GM12864 (cell line): Measurements from ENCODE around the gene PGF.

Experiments used
- DNase-seq: peaks from one replicate; pipeline ENCODE4 v3.0.0-alpha.2; 2011; ENCODE audit warnings: low read depth
- H3K4me3 ChIP-seq: 2 replicates; pipeline ENCODE4 v1.5.1; 2011; ENCODE audit warnings: mild to moderate bottlenecking, low read depth, low read length, control low read depth
- TF ChIP-seq, protein P1 (sequence below): IDR thresholded peaks from 2 replicates; pipeline ENCODE4 v1.5.1; 2011; ENCODE audit warnings: low read depth, mild to moderate bottlenecking, moderate library complexity, low read length, control low read depth, inconsistent platforms; ENCODE audit errors: missing control alignments

PGF gene

DNA sequence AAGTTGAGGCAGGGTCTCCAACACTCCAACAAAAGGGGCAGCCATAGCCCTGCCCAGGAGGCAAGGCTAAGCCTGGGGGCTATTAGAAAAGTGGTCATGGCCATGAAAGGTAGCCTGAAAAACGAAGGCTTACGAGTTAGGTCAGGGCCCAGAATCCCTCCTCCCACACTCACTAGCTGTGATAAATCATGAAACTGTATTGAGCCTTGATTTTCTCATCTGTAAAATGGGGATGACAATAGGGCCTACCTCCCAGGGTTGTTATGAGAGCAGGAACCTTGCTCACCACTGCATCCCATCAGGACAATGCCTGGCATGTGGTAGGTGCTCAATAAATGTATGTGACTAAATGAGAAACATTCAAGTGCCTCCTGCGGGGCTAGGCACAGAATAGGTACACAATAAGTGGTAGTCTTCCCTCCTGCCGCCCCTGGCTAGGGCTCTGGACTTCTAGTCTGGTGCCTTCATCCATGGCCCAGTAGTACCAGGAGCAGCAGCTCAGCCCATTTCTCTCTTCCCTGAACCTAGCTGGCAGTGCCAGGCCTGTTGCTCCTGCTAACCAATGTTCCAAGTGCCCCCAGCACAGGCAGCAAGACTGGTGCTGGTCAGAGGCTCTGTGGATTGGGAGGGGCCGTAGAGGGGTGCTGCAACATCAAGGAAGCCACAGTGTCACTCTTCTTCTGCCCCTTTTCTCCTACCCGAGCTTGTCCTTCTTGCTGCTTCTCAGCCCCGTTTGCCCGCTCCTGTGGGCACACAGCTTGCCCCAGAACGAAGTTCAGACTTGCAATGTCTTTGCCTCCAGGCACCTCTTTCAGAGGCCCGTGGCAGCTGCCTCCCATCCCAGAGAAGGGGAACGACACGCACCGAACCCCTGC lies 7.8 kb downstream of the PGF start:
- no peak for DNase-seq
- TF ChIP-seq, protein P1, sequence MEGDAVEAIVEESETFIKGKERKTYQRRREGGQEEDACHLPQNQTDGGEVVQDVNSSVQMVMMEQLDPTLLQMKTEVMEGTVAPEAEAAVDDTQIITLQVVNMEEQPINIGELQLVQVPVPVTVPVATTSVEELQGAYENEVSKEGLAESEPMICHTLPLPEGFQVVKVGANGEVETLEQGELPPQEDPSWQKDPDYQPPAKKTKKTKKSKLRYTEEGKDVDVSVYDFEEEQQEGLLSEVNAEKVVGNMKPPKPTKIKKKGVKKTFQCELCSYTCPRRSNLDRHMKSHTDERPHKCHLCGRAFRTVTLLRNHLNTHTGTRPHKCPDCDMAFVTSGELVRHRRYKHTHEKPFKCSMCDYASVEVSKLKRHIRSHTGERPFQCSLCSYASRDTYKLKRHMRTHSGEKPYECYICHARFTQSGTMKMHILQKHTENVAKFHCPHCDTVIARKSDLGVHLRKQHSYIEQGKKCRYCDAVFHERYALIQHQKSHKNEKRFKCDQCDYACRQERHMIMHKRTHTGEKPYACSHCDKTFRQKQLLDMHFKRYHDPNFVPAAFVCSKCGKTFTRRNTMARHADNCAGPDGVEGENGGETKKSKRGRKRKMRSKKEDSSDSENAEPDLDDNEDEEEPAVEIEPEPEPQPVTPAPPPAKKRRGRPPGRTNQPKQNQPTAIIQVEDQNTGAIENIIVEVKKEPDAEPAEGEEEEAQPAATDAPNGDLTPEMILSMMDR = no peak
- H3K4me3 ChIP-seq = no peak overlapping the region

DNA sequence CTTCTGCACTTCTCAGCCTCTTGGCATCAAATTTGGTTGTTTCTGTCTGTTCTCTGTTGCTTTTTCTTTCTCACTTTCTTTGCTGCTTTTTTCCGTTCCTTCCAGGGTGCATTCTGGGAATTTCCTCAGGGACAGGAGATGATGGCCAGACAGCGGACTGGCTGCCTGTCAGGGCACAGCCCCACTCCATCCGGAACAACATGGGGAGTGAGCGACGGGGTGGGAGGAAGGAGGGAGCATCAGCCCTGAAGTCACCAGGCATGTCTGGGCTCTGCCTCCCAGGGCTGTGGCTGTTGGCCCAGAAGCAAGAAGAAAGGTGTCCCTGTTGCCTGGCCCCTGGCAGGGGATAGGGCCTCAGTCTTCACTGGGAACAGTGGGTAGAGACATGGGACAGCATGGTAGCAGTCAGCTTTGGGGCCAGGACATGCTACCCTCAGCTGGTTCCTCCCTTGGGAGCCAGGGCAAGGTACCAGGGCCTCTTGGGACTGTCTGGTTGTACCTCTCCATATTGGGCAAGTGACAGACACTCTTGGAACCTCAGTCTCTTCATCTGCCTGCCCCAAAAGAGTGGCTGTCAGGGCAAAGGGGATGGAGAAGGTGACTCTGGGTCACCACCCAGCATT lies 8.6 kb downstream of the PGF start:
- H3K4me3 ChIP-seq = no peak overlapping the region
- no peak for DNase-seq
- TF ChIP-seq, protein P1 = no peak

DNA sequence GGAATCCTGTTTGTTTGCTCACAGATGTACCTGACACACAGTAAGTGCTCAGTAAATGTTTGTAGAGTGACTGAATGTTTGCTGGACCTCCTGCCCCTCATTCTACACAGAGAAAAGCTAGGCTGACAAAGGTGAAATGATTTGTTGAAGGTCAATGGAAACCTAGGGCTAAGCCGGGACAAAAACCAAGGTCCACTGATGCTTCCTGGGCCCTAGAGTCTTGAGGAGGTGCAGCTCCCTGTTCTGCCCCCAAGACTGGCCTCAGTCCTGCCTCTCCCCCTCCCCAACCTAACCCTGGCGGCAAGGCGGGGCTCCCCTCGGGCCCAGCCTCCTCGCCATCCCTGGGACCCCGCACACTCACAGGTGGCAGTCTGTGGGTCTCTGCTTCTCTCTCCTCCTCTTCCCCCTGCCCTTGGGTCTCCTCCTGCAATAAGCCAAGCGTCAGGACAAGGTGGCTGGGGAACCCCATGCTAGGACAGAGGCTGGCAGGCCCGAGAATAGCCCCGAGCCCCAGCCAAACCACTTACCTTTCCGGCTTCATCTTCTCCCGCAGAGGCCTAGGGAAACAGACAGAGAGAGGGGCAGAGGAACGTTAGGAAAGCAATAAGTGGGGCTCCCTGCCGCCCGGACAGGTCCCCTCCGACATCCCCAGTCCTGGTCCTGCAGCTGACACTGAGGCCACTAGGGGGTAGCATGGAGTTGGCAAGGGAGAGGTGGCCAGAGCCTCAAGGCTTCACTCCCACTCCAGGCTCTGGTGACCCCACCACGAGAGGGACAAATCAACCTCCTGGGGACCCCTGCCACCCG lies 9.3 kb downstream of the PGF start:
- H3K4me3 ChIP-seq = no peak overlapping the region
- TF ChIP-seq, protein P1 = peak; percentile 98
- no peak for DNase-seq

DNA sequence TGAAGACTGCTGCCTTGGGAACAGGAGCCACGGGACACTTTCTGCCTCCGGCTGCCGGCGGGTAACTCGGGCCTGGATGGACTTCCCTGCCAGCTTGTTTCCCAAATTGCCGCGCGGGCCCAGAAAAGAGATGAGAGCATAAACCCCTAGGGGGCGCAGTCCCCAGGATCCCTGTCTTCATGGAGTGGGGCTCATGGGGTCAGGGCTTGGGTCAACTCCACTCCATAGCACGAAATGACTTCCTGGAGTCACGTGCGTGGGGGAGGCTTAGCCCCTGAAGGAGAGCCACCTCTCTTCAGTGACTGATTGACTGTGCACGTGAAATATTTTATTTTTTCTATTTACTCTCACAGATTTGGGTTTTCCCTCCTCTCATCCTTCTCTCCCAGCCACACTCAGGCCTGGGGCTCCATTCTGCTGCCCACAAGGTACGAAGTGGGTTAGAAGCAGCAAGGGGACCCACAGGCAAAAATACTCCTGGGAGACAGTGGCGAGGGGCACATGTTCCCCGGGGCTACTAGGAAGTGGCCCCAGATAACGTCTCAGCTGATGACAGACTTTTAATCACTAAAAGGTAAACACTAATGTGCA lies 10.0 kb downstream of the PGF start:
- DNase-seq = no peak
- no peak overlapping the region for H3K4me3 ChIP-seq

DNA sequence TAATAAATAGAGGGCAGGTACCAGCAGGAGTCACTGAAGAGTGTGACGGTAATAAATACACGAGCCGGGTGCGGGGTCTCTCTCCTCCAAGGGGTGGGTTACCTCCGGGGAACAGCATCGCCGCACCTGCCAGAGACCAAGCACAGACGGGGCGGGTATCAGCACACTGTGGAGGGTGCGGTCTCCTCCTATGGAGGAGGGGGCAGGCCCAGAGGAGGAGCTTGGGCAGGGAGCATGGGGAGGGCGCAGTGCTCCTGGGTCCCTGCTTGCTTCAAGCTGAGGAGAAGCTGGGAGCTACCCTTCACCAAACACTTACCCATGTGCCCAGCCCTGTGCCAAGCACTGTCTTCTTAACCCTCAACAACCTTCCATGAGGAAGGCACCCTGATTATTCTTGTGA lies 12.8 kb downstream of the PGF start:
- DNase-seq = no peak
- H3K4me3 ChIP-seq = peak overlapping the region; percentile 60
- TF ChIP-seq, protein P1 = no peak

More for the DNA sequence above, 10.0 kb downstream of the PGF start:
- TF ChIP-seq, protein P1 = peak; percentile 51

DNA sequence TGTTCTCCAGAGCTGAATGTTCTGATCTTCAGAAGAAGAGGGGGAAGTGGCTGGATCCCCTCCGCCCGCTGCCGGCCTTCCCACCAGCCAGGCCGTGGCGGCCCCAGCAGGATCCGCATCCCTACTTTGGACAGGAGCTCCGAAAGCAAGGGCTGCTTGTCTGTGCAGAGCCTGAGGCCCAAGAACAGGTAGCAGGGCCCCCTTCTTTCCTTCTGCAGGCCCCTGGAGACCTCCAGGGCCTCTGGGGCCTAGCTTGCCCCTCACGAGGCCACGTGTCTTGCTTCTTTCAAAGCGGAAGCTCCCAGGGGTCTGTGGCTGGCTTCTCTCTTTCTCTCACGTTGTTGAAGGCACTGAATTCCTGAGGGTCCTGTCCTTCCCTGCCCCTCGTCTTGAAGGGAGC lies 13.2 kb downstream of the PGF start:
- DNase-seq = no peak
- TF ChIP-seq, protein P1 = no peak
- H3K4me3 ChIP-seq = peak overlapping the region; percentile 60
